ENCODE data around the gene PTPRU.

The PTPRU gene

GRCh38 chr1:29279951-29280391 lies 43.6 kb downstream of the PTPRU start:
- no peak for TF ChIP-seq CTCF (IDR thresholded peaks at IDR 0.05; ENCODE audit: low read depth, low read length, missing control alignments)
- DNase-seq (ENCODE audit: low read depth): no peak

GRCh38 chr1:29280409-29281131 lies 44.2 kb downstream of the PTPRU start:
- no peak for TF ChIP-seq CTCF (IDR thresholded peaks at IDR 0.05; ENCODE audit: low read depth, low read length, missing control alignments)
- DNase-seq (ENCODE audit: low read depth): no peak
- no peak overlapping the region for H3K4me3 ChIP-seq (ENCODE audit: low read depth, low read length)

More at GRCh38 chr1:29279951-29280391, 43.6 kb downstream of the PTPRU start:
- no peak overlapping the region for H3K4me3 ChIP-seq (ENCODE audit: low read depth, low read length)

DNA sequence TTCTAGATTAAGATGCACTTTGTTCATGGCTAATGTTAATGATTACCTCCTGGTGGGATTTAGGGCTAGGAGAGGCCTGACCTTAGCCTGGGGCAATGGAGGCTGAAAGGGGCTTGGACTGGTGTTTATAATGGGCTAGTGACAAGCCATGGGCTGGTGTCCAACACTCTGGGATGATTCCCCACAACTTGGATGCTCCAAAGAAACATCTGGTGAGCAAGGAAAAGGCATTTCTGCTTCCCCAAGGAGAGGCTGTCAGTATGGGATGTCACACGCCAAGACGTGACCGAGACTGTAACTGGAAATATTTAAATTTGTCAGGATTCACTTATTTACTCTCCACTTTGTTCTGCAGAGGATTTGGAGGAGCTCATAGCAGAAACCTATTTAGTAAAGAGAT lies 45.2 kb downstream of the PTPRU start:
- no peak overlapping the region for H3K4me3 ChIP-seq (ENCODE audit: low read depth, low read length)
- no peak for DNase-seq (ENCODE audit: low read depth)
- no peak for TF ChIP-seq CTCF (IDR thresholded peaks at IDR 0.05; ENCODE audit: low read depth, low read length, missing control alignments)

DNA sequence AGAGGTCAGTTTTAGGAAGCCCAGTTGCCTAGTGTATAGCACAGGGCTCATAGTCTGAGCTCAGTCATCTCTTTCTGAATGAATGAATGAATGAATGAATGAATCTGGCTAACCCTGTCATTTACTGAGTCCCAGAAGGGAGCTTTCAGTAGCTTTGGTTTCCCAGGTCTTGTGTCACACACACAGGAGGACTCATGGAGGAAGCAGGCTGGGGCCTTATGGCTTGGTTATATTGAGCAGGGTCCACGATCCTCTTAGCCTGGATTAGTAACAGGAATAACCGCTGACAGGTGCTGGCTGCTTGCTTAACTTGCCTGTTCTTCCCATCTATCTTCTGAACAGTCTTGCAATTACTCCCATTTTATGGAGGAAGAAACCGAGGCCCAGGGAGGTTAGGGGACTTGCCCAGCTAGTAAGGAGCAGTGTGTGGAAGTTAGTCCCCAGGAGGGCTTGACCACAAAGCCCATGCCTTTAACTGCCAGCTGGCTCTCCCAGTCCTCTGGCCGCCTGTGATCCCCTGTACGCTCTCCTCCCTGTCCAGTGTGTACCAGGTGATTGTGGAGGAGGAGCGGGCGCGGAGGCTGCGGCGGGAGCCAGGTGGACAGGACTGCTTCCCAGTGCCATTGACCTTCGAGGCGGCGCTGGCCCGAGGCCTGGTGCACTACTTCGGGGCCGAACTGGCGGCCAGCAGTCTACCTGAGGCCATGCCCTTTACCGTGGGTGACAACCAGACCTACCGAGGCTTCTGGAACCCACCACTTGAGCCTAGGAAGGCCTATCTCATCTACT lies 46.0 kb downstream of the PTPRU start:
- no peak overlapping the region for H3K4me3 ChIP-seq (ENCODE audit: low read depth, low read length)
- TF ChIP-seq CTCF (IDR thresholded peaks at IDR 0.05; ENCODE audit: low read depth, low read length, missing control alignments): no peak
- DNase-seq (ENCODE audit: low read depth): no peak

- peak; percentile 31 for DNase-seq (ENCODE audit: low read depth)
- no peak overlapping the region for H3K4me3 ChIP-seq (ENCODE audit: low read depth, low read length)
- TF ChIP-seq CTCF (IDR thresholded peaks at IDR 0.05; ENCODE audit: low read depth, low read length, missing control alignments): no peak
Observed at GRCh38 chr1:29282924-29283803, 46.8 kb downstream of the PTPRU start.

DNA sequence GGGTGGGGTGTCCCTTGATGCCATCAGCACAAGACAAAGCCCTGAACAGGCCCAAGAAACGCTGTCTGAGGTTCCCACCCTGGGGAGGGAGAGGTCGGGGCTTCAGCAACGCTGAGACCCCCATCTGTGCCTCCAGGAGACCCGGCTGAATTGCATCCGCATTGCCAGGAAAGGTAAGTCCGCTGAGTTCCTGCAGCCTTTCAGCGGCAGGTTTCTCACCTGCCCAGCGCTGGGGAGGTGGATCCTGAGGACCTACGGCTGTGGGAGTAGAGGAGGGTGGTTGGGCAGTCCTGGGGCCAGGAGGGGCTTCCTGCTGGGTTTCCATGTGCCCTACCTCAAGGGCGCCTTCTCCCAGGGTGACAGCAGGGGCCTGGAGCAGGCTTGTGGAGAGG lies 47.5 kb downstream of the PTPRU start:
- H3K4me3 ChIP-seq (ENCODE audit: low read depth, low read length): no peak overlapping the region
- no peak for TF ChIP-seq CTCF (IDR thresholded peaks at IDR 0.05; ENCODE audit: low read depth, low read length, missing control alignments)
- no peak for DNase-seq (ENCODE audit: low read depth)
